HG03135 (cell line): ENCODE data around the gene TTC28.
"Not testable (repeated sequence)": the region's sequence is repeated elsewhere in the genome, so short reads cannot be mapped to it uniquely, and the experiment has no call there.

Source experiments
- ATAC-seq: cut with Tn5 transposase; IDR thresholded peaks from one replicate; pipeline ENCODE4 v1.9.1; 2021; ENCODE audit warnings: mild to moderate bottlenecking, moderate library complexity; ENCODE audit not compliant: unreplicated experiment

TTC28 gene

GRCh38 chr22:28118957-28119631 lies 560.5 kb downstream of the TTC28 start:
- no peak for ATAC-seq

DNA sequence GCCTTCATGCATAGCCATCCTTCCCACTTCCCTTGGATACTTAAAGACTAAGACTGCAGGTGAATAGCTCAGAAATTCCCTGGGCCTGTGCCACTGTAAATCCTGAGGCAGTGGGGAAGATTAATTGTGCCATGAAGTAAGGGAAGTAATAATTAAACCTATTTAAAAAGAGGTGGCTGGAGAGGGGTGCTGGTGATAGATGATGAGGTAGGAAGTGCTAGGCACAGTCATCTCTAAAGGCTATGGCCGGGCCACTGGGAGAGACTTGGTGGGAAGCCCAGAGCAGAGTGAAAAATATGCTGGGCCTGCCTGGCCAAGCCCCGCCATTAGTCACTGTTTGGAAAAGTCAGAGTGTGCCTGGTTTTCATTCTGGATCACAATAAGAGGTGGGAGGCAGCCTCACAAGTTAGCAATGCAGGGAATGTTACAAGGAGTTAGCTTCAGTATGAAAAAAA lies 563.4 kb downstream of the TTC28 start:
- ATAC-seq = no peak

GRCh38 chr22:28115426-28115825 lies 564.2 kb downstream of the TTC28 start:
- no peak for ATAC-seq

GRCh38 chr22:28112548-28113043 lies 567.0 kb downstream of the TTC28 start:
- no peak for ATAC-seq

DNA sequence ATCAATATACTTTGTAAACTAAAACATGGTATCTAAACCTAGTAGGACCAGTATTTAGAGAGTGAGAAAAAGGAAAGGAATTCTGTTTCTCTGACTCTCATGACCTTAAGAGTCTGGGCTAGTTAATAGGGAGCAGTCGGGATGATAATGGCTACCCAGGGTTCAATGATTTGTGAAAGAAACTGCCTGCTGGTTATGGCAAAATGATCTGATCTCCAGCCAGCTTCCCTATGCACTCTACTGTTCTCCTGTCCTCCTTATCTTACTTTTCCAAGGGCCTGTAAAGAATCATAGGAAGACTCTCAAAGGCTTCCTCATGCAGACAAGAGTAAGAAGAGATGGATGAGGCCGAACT lies 567.5 kb downstream of the TTC28 start:
- ATAC-seq = no peak

DNA sequence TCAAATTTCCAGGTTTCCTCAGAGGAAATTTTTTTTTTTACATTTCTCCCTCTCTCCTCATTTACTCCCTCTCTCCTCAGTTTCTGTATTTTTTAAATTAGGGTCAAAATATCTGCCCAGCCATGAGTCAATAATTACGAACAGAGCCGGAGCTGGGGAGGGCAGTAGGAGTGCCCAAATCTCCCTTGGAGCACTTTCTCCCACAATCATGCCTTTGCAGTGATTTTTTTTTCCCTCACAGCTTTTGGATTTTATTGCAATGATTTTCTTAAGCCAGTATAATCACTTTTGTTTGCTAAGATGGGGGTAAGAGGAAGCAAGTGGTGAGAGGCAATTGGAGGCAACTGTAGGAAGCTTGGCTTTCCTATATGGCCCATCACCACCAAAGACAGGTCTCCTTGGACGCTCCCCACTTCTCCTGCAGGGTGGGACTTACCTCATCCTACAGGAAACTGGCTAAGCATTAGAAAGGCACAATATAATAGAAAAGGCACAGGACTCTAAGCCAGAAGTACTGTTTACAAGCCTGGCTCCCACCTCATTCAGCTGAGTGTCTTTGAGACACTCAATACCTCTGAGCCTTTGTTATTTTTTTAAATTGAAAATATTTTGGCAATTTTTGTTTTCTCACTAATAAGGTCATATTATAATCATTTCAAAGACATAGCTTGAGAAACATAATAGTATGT lies 568.0 kb downstream of the TTC28 start:
- no peak for ATAC-seq

- ATAC-seq = no peak
These were observed 570.8 kb downstream of the TTC28 start for GRCh38 chr22:28108851-28109250.

- ATAC-seq = no peak
These were observed 573.0 kb downstream of the TTC28 start for GRCh38 chr22:28106617-28107016.

DNA sequence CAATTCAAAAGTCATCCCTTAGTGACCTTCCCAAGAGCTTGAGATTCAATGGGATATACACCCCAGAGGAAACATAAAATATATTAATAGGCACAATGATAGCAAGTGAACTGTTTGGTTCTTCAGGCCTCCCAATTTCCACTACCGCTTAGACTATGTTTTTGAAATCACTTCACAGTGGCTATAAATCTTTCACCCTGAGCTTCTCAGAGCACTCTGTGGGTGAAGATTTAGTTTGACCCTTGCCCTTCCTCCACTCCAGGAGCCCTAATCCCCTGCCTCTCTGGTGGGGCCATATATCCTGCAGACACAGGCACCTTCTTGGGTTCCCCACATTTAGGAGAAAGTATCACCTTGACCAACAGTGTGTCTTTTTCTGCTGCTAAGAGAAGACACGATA lies 573.7 kb downstream of the TTC28 start:
- no peak for ATAC-seq

DNA sequence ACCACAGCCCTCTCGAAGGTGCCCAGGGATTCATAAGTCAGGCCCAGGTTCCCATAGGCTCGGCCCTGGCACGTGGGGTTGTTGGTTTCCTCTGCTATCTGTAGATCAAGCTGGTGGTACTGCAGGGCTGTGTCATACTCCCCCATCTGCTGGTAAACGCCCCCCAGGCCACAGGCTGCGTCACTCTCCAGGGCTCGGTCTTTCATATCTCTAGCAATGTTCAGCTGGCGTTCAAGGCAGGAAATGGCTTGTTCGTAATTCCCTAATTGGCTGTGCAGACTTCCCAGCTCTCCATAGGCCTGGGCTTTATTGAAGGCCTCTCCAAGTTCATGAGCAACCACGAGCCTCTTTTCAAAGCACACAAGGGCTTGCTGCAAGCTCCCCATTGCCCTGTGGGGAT lies 574.2 kb downstream of the TTC28 start:
- ATAC-seq = no peak

DNA sequence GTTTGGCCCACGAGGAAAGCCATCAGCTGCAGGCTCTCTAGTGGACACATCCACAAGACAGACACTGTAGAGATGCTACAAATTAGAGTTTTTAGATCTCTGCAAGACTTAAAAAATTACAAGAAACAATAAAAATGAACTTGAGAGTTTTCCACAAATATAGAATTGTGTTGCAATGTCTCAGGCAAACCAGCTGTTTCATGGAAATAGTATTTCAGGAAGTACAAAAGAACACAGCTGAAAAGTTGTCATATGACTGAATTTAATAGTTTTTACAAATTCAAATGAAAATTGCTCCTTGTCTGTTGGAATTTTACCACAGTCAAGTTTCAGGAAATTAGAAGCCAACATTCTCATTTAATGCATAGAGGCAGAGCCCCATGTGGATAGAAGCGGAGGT lies 576.0 kb downstream of the TTC28 start:
- ATAC-seq = no peak

DNA sequence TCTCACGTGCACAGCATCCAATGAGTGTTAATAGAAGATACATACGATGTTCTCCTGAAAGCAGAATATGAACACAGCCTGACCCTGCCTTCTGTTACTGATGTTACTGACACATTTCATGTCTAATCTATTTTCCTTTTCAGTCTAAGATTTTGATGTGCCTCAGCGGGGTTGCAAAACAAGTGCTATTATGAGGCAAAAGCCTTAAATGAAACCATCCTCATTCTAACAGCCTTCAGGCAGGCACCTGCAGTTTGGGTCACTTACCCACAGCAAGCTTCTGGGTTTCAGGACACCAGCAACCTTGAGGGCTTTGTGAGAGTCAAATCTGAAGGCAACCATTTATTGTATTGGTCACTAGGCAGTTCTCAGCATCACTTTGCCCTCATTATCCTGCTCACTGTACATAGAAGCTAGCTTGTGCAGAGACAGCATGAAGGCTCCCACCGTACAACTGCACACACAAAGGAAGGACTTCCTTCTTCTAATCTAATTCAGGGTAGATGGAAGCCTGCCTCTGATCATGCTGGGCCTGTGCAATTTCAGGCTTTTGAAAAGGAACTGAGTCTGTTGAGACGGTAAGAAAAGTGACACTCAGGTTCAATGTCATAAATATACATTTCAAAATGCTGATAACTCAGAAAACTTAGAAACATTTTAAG lies 577.4 kb downstream of the TTC28 start:
- ATAC-seq = no peak

- ATAC-seq = no peak
These were observed 582.0 kb downstream of the TTC28 start for GRCh38 chr22:28097627-28098026.

DNA sequence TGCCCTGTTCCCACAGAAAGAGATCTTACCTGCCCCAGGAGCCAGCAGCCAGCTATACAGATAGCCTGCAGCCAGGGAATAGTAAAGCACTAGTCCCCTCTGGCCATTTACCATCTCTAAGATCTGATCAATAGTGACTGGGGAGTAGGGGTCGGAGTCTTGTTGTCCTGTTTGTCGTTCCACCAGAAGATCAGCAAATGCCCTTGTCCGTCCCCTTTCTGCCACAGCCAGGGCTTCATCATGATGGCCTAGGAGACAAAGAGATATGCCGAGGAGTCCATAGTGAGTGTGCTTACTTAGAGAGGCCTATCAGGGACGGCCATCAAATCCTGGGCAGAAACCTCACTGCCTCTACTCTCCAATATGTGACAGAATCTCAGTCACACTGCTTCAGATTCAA lies 583.5 kb downstream of the TTC28 start:
- no peak for ATAC-seq

DNA sequence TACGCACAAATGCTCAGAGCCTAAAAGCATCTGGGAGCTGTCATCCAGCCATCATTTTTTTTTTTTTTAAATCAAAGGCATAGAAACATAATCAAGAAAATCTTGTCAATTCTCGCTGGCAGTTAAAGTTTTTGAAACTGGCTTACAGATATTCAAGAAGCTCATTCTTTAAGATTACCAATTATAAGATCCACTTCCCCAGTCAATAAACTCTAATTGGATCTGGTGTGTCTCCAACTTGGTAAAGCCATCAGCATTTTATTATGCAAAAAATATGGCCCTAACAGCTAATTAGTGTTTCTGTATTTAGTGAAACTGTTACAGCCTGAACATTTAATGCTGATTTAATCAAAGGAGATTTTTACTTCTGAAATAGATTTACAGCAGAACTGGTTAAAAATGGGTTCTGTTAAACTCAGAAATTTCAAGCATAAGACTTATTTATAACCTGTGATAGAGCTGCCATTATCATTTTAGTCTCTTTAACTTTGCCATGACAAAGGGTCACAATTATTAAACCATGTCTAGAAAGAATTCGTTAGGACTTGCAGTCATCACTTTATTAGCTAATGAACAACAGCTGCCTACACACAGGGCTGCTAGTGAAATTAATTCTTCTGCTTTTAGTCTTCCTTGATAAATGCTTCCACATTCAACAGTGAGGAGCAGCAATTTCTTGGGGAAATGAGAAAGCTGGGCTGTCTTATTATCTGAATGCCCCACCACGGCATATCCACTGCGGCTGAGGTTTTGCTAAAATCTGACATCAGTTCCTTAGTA lies 584.1 kb downstream of the TTC28 start:
- no peak for ATAC-seq

DNA sequence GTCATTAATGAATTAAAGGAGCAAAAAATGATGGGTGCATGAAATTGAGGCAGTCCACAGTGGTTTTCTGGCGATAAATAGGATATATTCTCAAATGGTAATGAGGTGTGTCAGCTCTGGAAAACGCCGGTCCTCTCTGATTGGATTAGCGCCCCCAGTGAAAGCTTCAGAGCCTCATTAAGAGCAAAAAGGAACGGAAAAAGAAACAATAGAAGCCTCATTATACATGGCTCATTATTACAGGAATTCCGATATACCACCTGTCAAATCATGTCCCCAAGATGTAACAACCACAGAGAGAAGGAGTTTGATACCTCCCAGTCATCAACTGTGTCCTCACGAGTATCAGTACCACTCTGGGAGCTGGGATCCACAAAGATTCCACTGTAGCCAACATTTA lies 584.9 kb downstream of the TTC28 start:
- no peak for ATAC-seq

- no peak for ATAC-seq
These were observed 585.9 kb downstream of the TTC28 start for GRCh38 chr22:28093711-28094110.

DNA sequence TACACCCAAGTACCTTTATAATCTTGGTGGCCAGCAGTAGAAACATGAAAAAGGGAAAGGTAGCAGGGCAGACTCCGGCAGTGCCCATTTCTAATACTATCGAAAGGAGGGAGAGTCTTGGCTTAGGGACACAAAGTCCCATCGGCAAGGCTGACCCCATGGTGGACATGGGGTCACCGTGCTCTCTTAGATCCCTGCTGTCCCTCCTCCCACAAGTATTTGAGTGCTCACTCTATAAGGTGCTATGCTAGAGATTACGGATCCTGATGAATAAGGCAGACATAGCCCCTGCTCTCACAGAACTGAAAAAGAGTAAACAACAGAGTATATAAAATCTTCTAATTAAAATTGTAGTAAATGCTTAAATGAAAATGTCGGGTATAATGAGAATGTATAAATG lies 588.2 kb downstream of the TTC28 start:
- no peak for ATAC-seq

DNA sequence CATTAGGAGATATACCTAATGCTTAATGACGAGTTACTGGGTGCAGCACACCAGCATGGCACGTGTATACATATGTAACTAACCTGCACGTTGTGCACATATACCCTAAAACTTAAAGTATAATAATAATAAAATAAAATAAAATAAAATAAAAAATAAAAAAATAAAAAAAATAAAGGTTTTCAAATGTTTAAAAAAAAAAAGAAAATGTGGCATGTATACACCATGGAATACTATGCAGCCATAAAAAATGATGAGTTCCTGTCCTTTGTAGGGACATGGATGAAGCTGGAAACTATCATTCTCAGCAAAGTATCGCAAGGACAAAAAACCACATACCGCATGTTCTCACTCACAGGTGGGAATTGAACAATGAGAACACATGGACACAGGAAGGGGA lies 590.1 kb downstream of the TTC28 start:
- not testable (repeated sequence) for ATAC-seq

DNA sequence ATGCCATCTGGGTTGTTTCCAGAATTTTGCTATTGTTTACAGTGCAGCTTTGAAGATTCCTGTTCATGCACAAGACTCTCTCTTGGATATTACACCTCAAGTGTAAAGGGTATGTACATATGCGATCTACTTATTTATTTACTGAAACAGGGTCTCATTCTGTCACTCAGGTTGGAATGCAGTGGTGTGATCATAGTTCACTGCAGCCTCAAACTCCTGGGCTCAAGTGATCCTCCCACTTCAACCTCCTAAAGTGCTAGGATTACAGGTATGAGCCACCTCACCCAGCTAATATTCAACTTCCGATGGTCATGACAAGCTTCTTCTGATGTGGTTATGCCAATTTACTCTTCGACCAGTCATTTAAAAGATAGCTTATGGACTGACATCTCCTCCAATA lies 602.5 kb downstream of the TTC28 start:
- no peak for ATAC-seq

- no peak for ATAC-seq
These were observed 604.2 kb downstream of the TTC28 start for GRCh38 chr22:28075358-28075981.
